Lower lobe of right lung (tissue), 2 donors: ENCODE results near the gene OR52N2. TPM values are rescaled to one million over a fixed set of nuclear protein-coding genes. Genes with fewer than 3 reads are reported as not detected.

Experiments
- ATAC-seq, 2 donors: fragments of 200-7000 bp; cut with Tn5 transposase; one replicate each; pipeline ENCODE4 v1.9.1; 2020 to 2022; ENCODE audit warnings: mild to moderate bottlenecking in 2 of 2, moderate library complexity in 2 of 2
- DNase-seq: peaks from one replicate; pipeline ENCODE4 v3.0.0-alpha.2; 2020
- H3K27ac ChIP-seq: fragments of 200-600 bp; one replicate; pipeline ENCODE4 v1.8.0; 2022
- H3K27me3 ChIP-seq: fragments of 200-600 bp; one replicate; pipeline ENCODE4 v1.8.0; 2022; ENCODE audit warnings: low read depth
- H3K36me3 ChIP-seq: fragments of 200-600 bp; one replicate; pipeline ENCODE4 v1.8.0; 2022; ENCODE audit warnings: mild to moderate bottlenecking
- H3K4me1 ChIP-seq: fragments of 200-600 bp; one replicate; pipeline ENCODE4 v1.8.0; 2022
- H3K4me3 ChIP-seq: fragments of 200-600 bp; one replicate; pipeline ENCODE4 v1.8.0; 2022; ENCODE audit warnings: mild to moderate bottlenecking
- H3K9me3 ChIP-seq: fragments of 200-600 bp; one replicate; pipeline ENCODE4 v1.8.0; 2022
- CTCF ChIP-seq: fragments of 200-600 bp; IDR thresholded peaks from one replicate; pipeline ENCODE4 v1.8.0; 2022; ENCODE audit warnings: antibody characterized with exemption, mild to moderate bottlenecking
- intact Hi-C: fragments of 100-400 bp; cut with DNase I; formaldehyde crosslinking; loops from one replicate; pipeline ENCODE4 v1.11.0; 2022
- total RNA-seq: library from RNA; stranded (reverse); fragmentation: NEBNext Ultra II Directional; extraction: Animal tissue kit (Norgen Biotek cat#: 25700); gene quantifications from one replicate; pipeline ENCODE4 v1.2.1, GENCODE V29; 2021
- donor health status: DM: no; HTN: yes; CAD: no; lungs with severe emphysema.

OR52N2 gene
- total RNA-seq, 1 donor from 2014 or later: not detected

- no peak for DNase-seq
- no peaks in the 10 kb centered on the region for H3K4me1 ChIP-seq
- H3K27me3 ChIP-seq: no peaks in the 10 kb centered on the region
- intact Hi-C loops: no loop called here
- no peaks in the 10 kb centered on the region for H3K9me3 ChIP-seq
- TF ChIP-seq CTCF: no peak
- H3K36me3 ChIP-seq: no peaks in the 10 kb centered on the region
- no peak for ATAC-seq
- H3K27ac ChIP-seq: no peak overlapping the region
- H3K4me3 ChIP-seq: no peak overlapping the region
Measured at GRCh38 chr11:5846701-5847100, 38.0 kb downstream of the OR52N2 start.

GRCh38 chr11:5847711-5848110 is 39.0 kb downstream of the OR52N2 start:
- Histone ChIP-seq H3K27ac (no peak overlapping the region), H3K27me3 (no peaks in the 10 kb centered on the region), H3K4me1 (no peaks in the 10 kb centered on the region), H3K9me3 (no peaks in the 10 kb centered on the region), H3K36me3 (no peaks in the 10 kb centered on the region), H3K4me3 (no peak overlapping the region)
- DNase-seq: no peak
- ATAC-seq: no peak
- TF ChIP-seq CTCF: no peak
- intact Hi-C loops: no loop called here

GRCh38 chr11:5851002-5851401 is 42.3 kb downstream of the OR52N2 start:
- Histone ChIP-seq H3K36me3 (no peaks in the 10 kb centered on the region), H3K27ac (no peak overlapping the region), H3K27me3 (no peaks in the 10 kb centered on the region), H3K4me3 (no peak overlapping the region), H3K4me1 (no peaks in the 10 kb centered on the region), H3K9me3 (no peaks in the 10 kb centered on the region)
- ATAC-seq: no peak
- intact Hi-C loops: no loop called here
- TF ChIP-seq CTCF: no peak
- no peak for DNase-seq

GRCh38 chr11:5857590-5857989 is 48.9 kb downstream of the OR52N2 start, which contains the start of gene OR52E8:
TSS of gene OR52E8 (minus strand) at chr11:5857690. CDS start at chr11:5857690, 0 bp downstream.
- Histone ChIP-seq H3K27me3 (no peaks in the 10 kb centered on the region), H3K27ac (no peak within 1 kb of the TSS), H3K36me3 (no peaks in the 10 kb centered on the region), H3K4me1 (no peaks in the 10 kb centered on the region), H3K4me3 (no peak within 1 kb of the TSS), H3K9me3 (no peaks in the 10 kb centered on the region)
- ATAC-seq (no peak), DNase-seq (no peak)
- no peak for TF ChIP-seq CTCF
- intact Hi-C loops: no loop called here

GRCh38 chr11:5865826-5866225 is 57.1 kb downstream of the OR52N2 start:
- no peak for DNase-seq
- Histone ChIP-seq H3K27me3 (no peaks in the 10 kb centered on the region), H3K4me1 (no peaks in the 10 kb centered on the region), H3K4me3 (no peak overlapping the region), H3K27ac (no peak overlapping the region), H3K36me3 (no peaks in the 10 kb centered on the region), H3K9me3 (no peaks in the 10 kb centered on the region)
- no peak for TF ChIP-seq CTCF
- intact Hi-C loops: no loop called here
- no peak for ATAC-seq

Other genes with a start within 250 kb of the OR52N2 start
- gene OR52B6, start 228.0 kb upstream of the OR52N2 start, total RNA-seq: not detected
- 3.7 TPM for gene TRIM6, start 212.3 kb upstream of the OR52N2 start, total RNA-seq
- gene TRIM34, start 183.9 kb upstream of the OR52N2 start, total RNA-seq: 13.7 TPM
- 37.1 TPM for gene TRIM5, start 123.8 kb upstream of the OR52N2 start, total RNA-seq
- gene TRIM22, start 119.1 kb upstream of the OR52N2 start, total RNA-seq: 224 TPM
- gene OR56B1, start 72.5 kb upstream of the OR52N2 start, total RNA-seq: not detected
- gene OR52N4, start 54.7 kb upstream of the OR52N2 start, total RNA-seq: not detected
- not detected for gene OR52N5, start 25.6 kb upstream of the OR52N2 start, total RNA-seq
- not detected for gene OR52N1, start 17.7 kb upstream of the OR52N2 start, total RNA-seq
- not detected for gene OR52E6, start 33.0 kb downstream of the OR52N2 start, total RNA-seq
- not detected for gene OR52E8, start 48.8 kb downstream of the OR52N2 start, total RNA-seq
- gene OR52E4, start 71.7 kb downstream of the OR52N2 start, total RNA-seq: not detected
- gene OR52E5, start 84.3 kb downstream of the OR52N2 start, total RNA-seq: not detected
- not detected for gene OR56A3, start 133.3 kb downstream of the OR52N2 start, total RNA-seq
- not detected for gene OR56A5, start 159.6 kb downstream of the OR52N2 start, total RNA-seq
- not detected for gene OR52L1, start 178.1 kb downstream of the OR52N2 start, total RNA-seq
- gene OR56A4, start 198.0 kb downstream of the OR52N2 start, total RNA-seq: not detected
- gene OR56A1, start 221.8 kb downstream of the OR52N2 start, total RNA-seq: not detected